OCI-LY3 (cell line): ENCODE data around the gene CACNA1C.

Source experiments
- H2AFZ ChIP-seq: fragments of 200-600, 300-600 bp; shearing (Covaris generic); 2 replicates; pipeline ENCODE4 v1.6.0; 2014; ENCODE audit warnings: antibody characterized with exemption, low read depth, low read length
- H3K27ac ChIP-seq: fragments of 200-600, 300-600 bp; sonication (generic); 2 replicates; pipeline ENCODE4 v1.5.1; 2014; ENCODE audit warnings: mild to moderate bottlenecking, low read length, moderate library complexity, mixed read lengths
- H3K27me3 ChIP-seq: fragments of 200-600, 300-600 bp; sonication (generic); 2 replicates; pipeline ENCODE4 v1.6.1; 2014; ENCODE audit warnings: low read depth, low read length, mixed read lengths
- H3K36me3 ChIP-seq: fragments of 200-600, 300-600 bp; sonication (generic); replicated peaks from 2 replicates; pipeline ENCODE3; 2014; ENCODE audit warnings: low read depth, low read length, mixed read lengths
- H3K4me1 ChIP-seq: fragments of 300-600, 200-600 bp; sonication (generic); 2 replicates; pipeline ENCODE4 v1.6.1; 2014; ENCODE audit warnings: low read length, mixed read lengths
- H3K4me2 ChIP-seq: fragments of 200-600, 300-600 bp; sonication (generic); 2 replicates; pipeline ENCODE4 v1.6.1; 2014; ENCODE audit warnings: low read length, mixed read lengths
- H3K4me3 ChIP-seq: fragments of 300-600, 200-600 bp; sonication (generic); 2 replicates; pipeline ENCODE4 v1.5.1; 2014; ENCODE audit warnings: antibody characterized with exemption, mild to moderate bottlenecking, low read length, moderate library complexity
- H3K79me2 ChIP-seq: fragments of 300-600, 200-600 bp; shearing (Covaris generic); 2 replicates; pipeline ENCODE4 v1.6.1; 2014; ENCODE audit warnings: mild to moderate bottlenecking, low read length, mixed read lengths
- H3K9ac ChIP-seq: fragments of 300-600, 200-600 bp; shearing (Covaris generic); 2 replicates; pipeline ENCODE4 v1.6.0; 2014; ENCODE audit warnings: mild to moderate bottlenecking, low read length, moderate library complexity
- H3K9me3 ChIP-seq: fragments of 200-600, 300-600 bp; shearing (Covaris generic); 2 replicates; pipeline ENCODE4 v1.6.1; 2014; ENCODE audit warnings: low read length, mixed read lengths; ENCODE audit not compliant: insufficient read depth
- H4K20me1 ChIP-seq: fragments of 200-600, 300-600 bp; sonication (generic); 2 replicates; pipeline ENCODE4 v1.6.1; 2016; ENCODE audit warnings: low read length, mixed read lengths; ENCODE audit not compliant: insufficient read depth
- CTCF ChIP-seq: fragments of 200-600, 300-600 bp; sonication (generic); IDR thresholded peaks from 2 replicates; pipeline ENCODE4 v1.5.1; 2014; ENCODE audit warnings: antibody characterized with exemption, low read length, low read depth
- EZH2phosphoT487 ChIP-seq: fragments of 200-600 bp; shearing (Covaris generic); IDR thresholded peaks from 2 replicates; pipeline ENCODE4 v1.6.1; 2018; ENCODE audit warnings: antibody characterized with exemption, mixed run types, low read depth

The CACNA1C gene

DNA sequence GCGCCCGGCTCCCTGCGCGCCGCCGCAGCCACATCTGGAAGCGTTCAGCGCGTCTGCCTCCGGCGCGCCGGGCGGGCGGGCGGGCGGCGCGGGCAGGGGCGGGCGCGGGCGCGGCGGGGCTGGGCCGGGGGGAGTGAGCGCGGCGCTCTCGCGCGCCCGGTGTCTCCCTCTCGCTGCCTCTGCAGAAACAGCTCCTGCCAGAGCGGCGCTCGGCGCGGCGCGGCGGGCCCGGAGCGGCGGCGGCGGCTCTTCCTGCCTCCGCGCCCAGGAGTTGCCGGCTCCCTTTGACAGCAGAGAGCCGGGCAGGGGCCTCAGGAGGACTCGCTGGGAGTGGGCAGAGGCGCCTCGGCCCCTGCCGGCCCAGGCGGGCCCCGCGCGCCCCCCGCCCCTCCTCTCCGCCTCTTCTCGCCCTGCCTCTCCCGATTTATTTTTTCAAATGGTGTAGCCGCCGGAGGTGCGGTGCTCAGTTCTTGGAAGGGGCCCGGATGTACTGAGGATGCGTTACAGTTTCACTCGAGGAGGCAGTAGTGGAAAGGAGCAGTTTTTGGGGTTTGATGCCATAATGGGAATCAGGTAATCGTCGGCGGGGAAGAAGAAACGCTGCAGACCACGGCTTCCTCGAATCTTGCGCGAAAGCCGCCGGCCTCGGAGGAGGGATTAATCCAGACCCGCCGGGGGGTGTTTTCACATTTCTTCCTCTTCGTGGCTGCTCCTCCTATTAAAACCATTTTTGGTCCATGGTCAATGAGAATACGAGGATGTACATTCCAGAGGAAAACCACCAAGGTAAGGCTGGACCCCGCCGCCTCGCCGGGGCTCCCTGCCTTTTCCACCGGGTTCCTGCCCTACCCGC is at the start of gene CACNA1C:
Gene CACNA1C (plus strand): TSS at position 162 of the 853 bp plus-strand sequence. CDS start 576 bp downstream, at position 738.
- no peak within 1 kb of the TSS for H3K4me2 ChIP-seq
- no peaks in the 10 kb centered on the region for H4K20me1 ChIP-seq
- H3K27ac ChIP-seq = no peak within 1 kb of the TSS
- peaks cover 34% of the 10 kb centered on the region for H3K27me3 ChIP-seq
- no peaks in the 10 kb centered on the region for H3K9me3 ChIP-seq
- no peaks in the 10 kb centered on the region for H3K79me2 ChIP-seq
- peaks cover 11% of the 10 kb centered on the region for H3K4me1 ChIP-seq
- no peak within 1 kb of the TSS for H3K4me3 ChIP-seq
- H3K36me3 ChIP-seq = no peaks in the 10 kb centered on the region
- TF ChIP-seq EZH2phosphoT487 = no peak
- H3K9ac ChIP-seq = no peak within 1 kb of the TSS
- no peak within 1 kb of the TSS for H2AFZ ChIP-seq

GRCh38 chr12:2003676-2004112 is 49.1 kb upstream of the CACNA1C start:
- TF ChIP-seq CTCF = no peak
- no peak for TF ChIP-seq EZH2phosphoT487
- H3K36me3 ChIP-seq = no peaks in the 10 kb centered on the region
- H3K4me3 ChIP-seq = peak overlapping the region; percentile 97
- peaks cover 15% of the 10 kb centered on the region for H3K4me1 ChIP-seq
- peak overlapping the region; percentile 69 for H3K27ac ChIP-seq
- no peaks in the 10 kb centered on the region for H4K20me1 ChIP-seq
- peak overlapping the region; percentile 97 for H3K9ac ChIP-seq
- H2AFZ ChIP-seq = peak overlapping the region; percentile 89
- H3K9me3 ChIP-seq = no peaks in the 10 kb centered on the region
- H3K4me2 ChIP-seq = peak overlapping the region; percentile 97
- H3K27me3 ChIP-seq = no peaks in the 10 kb centered on the region
- H3K79me2 ChIP-seq = peaks cover 27% of the 10 kb centered on the region

DNA sequence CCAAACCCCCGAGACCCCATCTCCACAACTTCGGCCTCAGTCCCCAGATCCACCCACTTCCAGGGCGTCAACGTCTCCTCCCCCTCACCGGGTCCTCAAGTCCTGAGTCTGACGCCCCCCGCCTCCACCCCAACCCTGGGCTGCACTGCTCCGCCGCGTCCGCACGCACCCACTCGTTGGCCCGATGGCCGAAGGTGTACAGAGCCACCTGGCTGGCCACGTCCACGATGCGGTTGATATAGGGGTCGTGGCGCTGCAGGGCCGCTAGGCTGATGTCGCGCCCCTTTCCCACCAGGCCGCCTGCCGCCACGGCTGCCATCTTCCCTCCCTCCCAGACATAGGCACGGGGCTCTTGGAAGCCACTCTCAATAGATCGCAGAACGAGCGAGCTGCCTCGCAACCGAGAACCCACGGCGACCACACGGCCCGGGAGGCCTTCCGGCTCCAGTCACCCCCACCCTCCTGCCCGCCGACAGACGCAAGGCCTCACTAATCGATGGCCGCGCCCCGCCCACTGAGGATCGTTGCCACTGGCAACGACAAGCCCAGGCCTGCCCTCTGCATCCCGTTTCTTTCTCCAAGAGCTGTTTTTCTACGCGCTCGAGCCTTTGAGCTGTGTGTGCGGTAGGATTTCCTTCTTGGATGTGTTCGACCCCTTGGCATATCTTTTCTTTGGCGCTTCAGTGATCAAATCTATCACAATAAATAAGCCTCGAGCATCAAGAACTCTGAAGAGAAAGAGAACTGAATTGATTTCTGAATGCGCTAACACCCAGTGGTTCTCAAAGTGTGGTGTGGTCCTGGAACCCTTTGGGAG is 48.5 kb upstream of the CACNA1C start, which contains the start of gene DCP1B:
Gene DCP1B (minus strand): TSS at position 345 of the 817 bp plus-strand sequence. CDS start 26 bp downstream, at position 319.
- H3K4me3 ChIP-seq = peak within 1 kb of the TSS; percentile 97
- H3K27ac ChIP-seq = peak within 1 kb of the TSS; percentile 69

GRCh38 chr12:2008677-2009076 is 44.1 kb upstream of the CACNA1C start:
- Histone ChIP-seq H3K27me3 (no peaks in the 10 kb centered on the region), H3K79me2 (peaks cover 5% of the 10 kb centered on the region), H3K36me3 (no peaks in the 10 kb centered on the region), H2AFZ (no peak overlapping the region), H3K9ac (no peak overlapping the region), H3K9me3 (no peaks in the 10 kb centered on the region), H3K4me3 (no peak overlapping the region), H4K20me1 (no peaks in the 10 kb centered on the region), H3K4me2 (no peak overlapping the region), H3K27ac (no peak overlapping the region), H3K4me1 (peaks cover 11% of the 10 kb centered on the region; the same call in 1 of the 2 replicates)
- TF ChIP-seq CTCF (no peak), EZH2phosphoT487 (no peak)

More for the DNA sequence above, 48.5 kb upstream of the CACNA1C start, which contains the start of gene DCP1B:
- H3K4me1 ChIP-seq = peaks cover 16% of the 10 kb centered on the region
- no peaks in the 10 kb centered on the region for H3K27me3 ChIP-seq
- peak within 1 kb of the TSS; percentile 91 for H2AFZ ChIP-seq
- TF ChIP-seq CTCF (no peak), EZH2phosphoT487 (no peak)
- peak within 1 kb of the TSS; percentile 97 for H3K9ac ChIP-seq
- no peaks in the 10 kb centered on the region for H4K20me1 ChIP-seq
- no peaks in the 10 kb centered on the region for H3K36me3 ChIP-seq
- no peaks in the 10 kb centered on the region for H3K9me3 ChIP-seq
- H3K79me2 ChIP-seq = peaks cover 27% of the 10 kb centered on the region
- peak within 1 kb of the TSS; percentile 97 for H3K4me2 ChIP-seq
